OCI-LY7 (cell line): ENCODE results near the gene RPL38. TPM values are rescaled to one million over a fixed set of nuclear protein-coding genes. Genes with fewer than 3 reads are reported as not detected.

Experiments
- BruUV-seq: library from RNA; stranded (reverse); fragments of 400-500 nt; replicated peaks from 2 replicates; lab custom pipeline; 2021; lab: Mats Ljungman, UMichigan
- CTCF ChIA-PET: fragments of 300-600 bp; sonication (Branson Sonifier 250); formaldehyde crosslinking; loops from one replicate; lab custom pipeline; 2022; ENCODE audit warnings: antibody characterized with exemption; ENCODE audit not compliant: unreplicated experiment; lab: Charles Lee
- POLR2A ChIA-PET: fragments of 300-600 bp; sonication (Branson Sonifier 250); formaldehyde crosslinking; loops from one replicate; lab custom pipeline; 2022; ENCODE audit warnings: antibody characterized with exemption; lab: Charles Lee
- DNase-seq: peaks from one replicate; pipeline ENCODE4 v3.0.0-alpha.2; 2015; ENCODE audit warnings: low spot score
- H2AFZ ChIP-seq: fragments of 200-600 bp; sonication (generic), shearing (Covaris generic); 2 replicates; pipeline ENCODE4 v1.6.1; 2014; ENCODE audit warnings: mild to moderate bottlenecking, antibody characterized with exemption, low read length, moderate library complexity
- H3K27ac ChIP-seq: fragments of 200-600 bp; sonication (generic); 2 replicates; pipeline ENCODE4 v1.5.1; 2014; ENCODE audit warnings: mixed run types, low read depth, mild to moderate bottlenecking, moderate library complexity, low read length, inconsistent platforms; ENCODE audit not compliant: poor library complexity, severe bottlenecking
- H3K36me3 ChIP-seq: fragments of 200-600 bp; sonication (generic); 2 replicates; pipeline ENCODE4 v1.6.1; 2014; ENCODE audit warnings: mild to moderate bottlenecking, antibody characterized with exemption, low read length, moderate library complexity, mixed read lengths; ENCODE audit not compliant: insufficient read depth
- H3K4me1 ChIP-seq: fragments of 200-600 bp; sonication (generic); 2 replicates; pipeline ENCODE4 v1.5.1; 2014; ENCODE audit warnings: mild to moderate bottlenecking, low read length; ENCODE audit not compliant: insufficient read depth, poor library complexity, severe bottlenecking
- H3K4me2 ChIP-seq: fragments of 200-600 bp; sonication (generic); 2 replicates; pipeline ENCODE4 v1.6.1; 2014; ENCODE audit warnings: mild to moderate bottlenecking, low read length
- H3K4me3 ChIP-seq: fragments of 200-600 bp; sonication (generic); 2 replicates; pipeline ENCODE4 v1.5.1; 2014; ENCODE audit warnings: mild to moderate bottlenecking, low read depth, low read length; ENCODE audit not compliant: poor library complexity, severe bottlenecking
- H3K79me2 ChIP-seq: fragments of 200-600 bp; sonication (generic); 2 replicates; pipeline ENCODE4 v1.6.1; 2016; ENCODE audit warnings: low read depth, mild to moderate bottlenecking, low read length, moderate library complexity, mixed read lengths; ENCODE audit not compliant: insufficient read depth
- H3K9me2 ChIP-seq: fragments of 200-600 bp; sonication (generic); 2 replicates; pipeline ENCODE4 v1.6.1; 2016; ENCODE audit warnings: mild to moderate bottlenecking, low read length, mixed read lengths; ENCODE audit not compliant: insufficient read depth
- H3K9me3 ChIP-seq: fragments of 200-600 bp; sonication (generic); 2 replicates; pipeline ENCODE4 v1.6.1; 2014; ENCODE audit warnings: mild to moderate bottlenecking, mixed run types, low read length, mixed read lengths
- H4K20me1 ChIP-seq: fragments of 200-600 bp; sonication (generic); 2 replicates; pipeline ENCODE4 v1.6.1; 2014; ENCODE audit warnings: mild to moderate bottlenecking, antibody characterized with exemption, low read length, moderate library complexity, mixed read lengths; ENCODE audit not compliant: insufficient read depth
- CTCF ChIP-seq: fragments of 200-600 bp; sonication (generic); conservative IDR thresholded peaks from 2 replicates; pipeline ENCODE4 v1.5.1; 2014; ENCODE audit warnings: mild to moderate bottlenecking, antibody characterized with exemption, low read length, moderate library complexity, mixed read lengths
- EZH2phosphoT487 ChIP-seq: fragments of 200-600 bp; sonication (generic); IDR thresholded peaks from 2 replicates; pipeline ENCODE4 v1.6.1; 2018; ENCODE audit warnings: low read depth, borderline replicate concordance, mild to moderate bottlenecking, mixed run types, antibody characterized with exemption, low read length, moderate library complexity, mixed read lengths
- intact Hi-C: fragments of 100-400 bp; cut with micrococcal nuclease; formaldehyde crosslinking; loops from one replicate; pipeline ENCODE4 v1.10.0; 2022; ENCODE audit not compliant: unreplicated experiment
- total RNA-seq, 2 experiments: library from RNA; depleted of rRNA in 1 of 2; stranded (reverse); fragments of >200 nt in 1 of 2; shearing (Covaris generic) in 1 of 2; gene quantifications; 2 replicates each; pipeline ENCODE4 v1.2.3, GENCODE V29; 2014 to 2022

RPL38 gene
- total RNA-seq, 2 experiments from 2014 or later: 1,845 to 4,732 TPM

- Histone ChIP-seq H3K9me2 (no peaks in the 10 kb centered on the region), H4K20me1 (no peaks in the 10 kb centered on the region), H3K27ac (no peak overlapping the region), H3K4me1 (no peaks in the 10 kb centered on the region), H3K79me2 (no peaks in the 10 kb centered on the region), H3K4me3 (no peak overlapping the region), H3K9me3 (no peaks in the 10 kb centered on the region), H2AFZ (no peak overlapping the region), H3K4me2 (no peak overlapping the region), H3K36me3 (no peaks in the 10 kb centered on the region)
- TF ChIP-seq EZH2phosphoT487 (no peak), CTCF (no peak)
- intact Hi-C loops: no loop called here
- ChIA-PET CTCF (interaction anchor here (0.6 kb wide), 1 partner anchor 516 kb away, joined by 3 read pairs; no protein-coding TSS in a partner anchor), POLR2A (interaction anchor here (0.6 kb wide), 1 partner anchor 164 kb away, joined by 3 read pairs; no protein-coding TSS in a partner anchor)
- no peak for DNase-seq
- BruUV-seq: no TSS peak
These were observed 40.1 kb upstream of the RPL38 start for GRCh38 chr17:74163271-74163821.

DNA sequence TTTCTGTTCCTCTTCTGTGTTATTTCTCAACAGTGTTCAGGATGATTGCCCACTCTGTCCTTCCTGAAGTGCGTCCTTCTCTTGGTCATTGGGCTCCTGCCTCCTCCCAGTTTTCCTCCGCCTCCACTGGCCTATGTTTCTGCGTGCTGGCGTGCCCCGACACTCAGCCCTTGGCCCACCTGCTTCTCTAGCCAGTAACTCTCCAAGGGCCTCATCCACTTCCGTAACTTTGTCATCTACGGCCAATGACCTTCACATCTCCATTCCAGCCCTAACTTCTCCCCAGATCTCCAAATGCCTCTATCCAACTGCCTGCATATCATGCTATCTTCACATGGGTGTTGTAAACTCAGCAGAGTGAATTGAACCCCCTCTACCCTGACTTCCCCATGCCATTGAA lies 39.6 kb upstream of the RPL38 start:
- no peaks in the 10 kb centered on the region for H3K9me2 ChIP-seq
- H3K27ac ChIP-seq: no peak overlapping the region
- no TSS peak for BruUV-seq
- H2AFZ ChIP-seq: no peak overlapping the region
- H3K4me2 ChIP-seq: no peak overlapping the region
- ChIA-PET POLR2A (interaction anchor here (0.6 kb wide), 1 partner anchor 164 kb away, joined by 3 read pairs; no protein-coding TSS in a partner anchor), CTCF (no interaction called here)
- no peak for DNase-seq
- H3K4me1 ChIP-seq: no peaks in the 10 kb centered on the region
- no peak overlapping the region for H3K4me3 ChIP-seq
- intact Hi-C loops: no loop called here
- H4K20me1 ChIP-seq: no peaks in the 10 kb centered on the region
- no peaks in the 10 kb centered on the region for H3K79me2 ChIP-seq
- TF ChIP-seq CTCF (no peak), EZH2phosphoT487 (no peak)
- no peaks in the 10 kb centered on the region for H3K9me3 ChIP-seq
- H3K36me3 ChIP-seq: no peaks in the 10 kb centered on the region

- no peak for TF ChIP-seq CTCF
- H3K4me2 ChIP-seq: no peak overlapping the region
- CTCF ChIA-PET: no interaction called here
- no peaks in the 10 kb centered on the region for H3K4me1 ChIP-seq
- POLR2A ChIA-PET: interaction anchor here (0.7 kb wide), 1 partner anchor 13 kb away, joined by 3 read pairs; no protein-coding TSS in a partner anchor
- no peaks in the 10 kb centered on the region for H3K36me3 ChIP-seq
- no TSS peak for BruUV-seq
- no peak overlapping the region for H2AFZ ChIP-seq
- no peaks in the 10 kb centered on the region for H3K79me2 ChIP-seq
- no peaks in the 10 kb centered on the region for H3K9me3 ChIP-seq
- H4K20me1 ChIP-seq: no peaks in the 10 kb centered on the region
- H3K9me2 ChIP-seq: no peaks in the 10 kb centered on the region
- no peak overlapping the region for H3K4me3 ChIP-seq
- no peak for DNase-seq
- intact Hi-C loops: no loop called here
- no peak overlapping the region for H3K27ac ChIP-seq
These were observed 38.9 kb upstream of the RPL38 start for GRCh38 chr17:74164446-74165045.
